Measurements from ENCODE around the gene NPHP4. TPM values are rescaled to one million over a fixed set of nuclear protein-coding genes. Genes with fewer than 3 reads are reported as not detected.

Gene NPHP4
- total and polyA plus RNA-seq, 4 donors, result 1.7 to 5.6 (median 3.5) TPM

DNA sequence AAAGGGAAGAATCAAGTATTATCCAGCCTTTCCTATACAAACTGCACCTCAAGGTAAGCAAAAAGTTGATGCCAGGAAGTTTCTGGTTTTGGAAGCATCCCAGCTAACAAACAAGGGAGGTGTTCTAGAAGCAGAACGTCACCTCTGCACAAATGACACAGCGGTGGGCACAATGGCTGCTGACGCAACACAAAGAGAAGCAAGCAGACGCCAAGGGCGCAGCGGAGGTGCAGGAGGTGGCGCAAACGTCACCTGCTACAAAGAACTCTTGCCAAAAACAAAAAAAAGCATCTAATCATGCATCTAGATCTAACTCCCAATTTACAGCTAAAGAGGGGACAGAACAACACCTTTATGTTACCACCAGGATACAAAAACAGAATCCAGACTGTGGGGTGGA lies 88.5 kb downstream of the NPHP4 start (continued):
- TF ChIP-seq, protein P1, sequence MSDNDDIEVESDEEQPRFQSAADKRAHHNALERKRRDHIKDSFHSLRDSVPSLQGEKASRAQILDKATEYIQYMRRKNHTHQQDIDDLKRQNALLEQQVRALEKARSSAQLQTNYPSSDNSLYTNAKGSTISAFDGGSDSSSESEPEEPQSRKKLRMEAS (IDR thresholded peaks at IDR 0.05), result no peak
- no peak for TF ChIP-seq NR2F2 (IDR thresholded peaks at IDR 0.05)
- TF ChIP-seq GABPA (IDR thresholded peaks at IDR 0.05 in 1 of 2, conservative IDR thresholded peaks at IDR 0.05 in 1 of 2), result no peak
- TF ChIP-seq TAF1 (conservative IDR thresholded peaks at IDR 0.05), result no peak

DNA sequence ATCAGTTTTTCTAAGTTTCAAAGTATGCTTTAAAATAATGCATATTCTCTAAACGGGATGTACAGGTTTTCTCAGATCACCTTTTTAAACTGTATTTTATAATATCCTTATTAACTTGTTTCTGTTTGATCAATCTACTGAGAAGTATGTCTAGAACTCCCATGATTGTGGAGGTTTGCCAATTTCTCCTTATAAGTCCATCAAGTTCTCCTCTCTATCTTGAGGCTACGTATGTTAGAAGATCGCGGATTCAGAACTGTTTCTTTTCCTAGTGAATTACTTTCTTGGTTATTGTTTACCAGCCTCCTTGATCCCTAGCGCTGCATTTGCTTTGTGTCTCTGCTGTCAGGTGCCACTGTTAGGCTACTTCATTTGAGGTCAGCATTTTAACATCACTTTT lies 89.2 kb downstream of the NPHP4 start:
- Histone ChIP-seq H3K27ac (ENCODE audit: low read depth in 1 of 2, low read length in 2 of 2) (no peak overlapping the region), H3K27me3 (ENCODE audit: control insufficient read depth in 4 of 4, insufficient read depth in 4 of 4, low read length in 3 of 4) (no peaks in the 10 kb centered on the region), H3K4me3 (ENCODE audit: low read depth in 1 of 3, low read length in 3 of 3) (no peak overlapping the region), H3K4me1 (ENCODE audit: control insufficient read depth in 4 of 4, insufficient read depth in 4 of 4, low read length in 3 of 4) (no peaks in the 10 kb centered on the region), H3K36me3 (ENCODE audit: control insufficient read depth in 4 of 4, insufficient read depth in 3 of 4, low read depth in 1 of 4, low read length in 3 of 4) (peaks cover 0 to 3% (median under 1%) of the 10 kb centered on the region in 4 donors), H3K9ac (ENCODE audit: low read depth in 1 of 2, low read length in 2 of 2) (no peak overlapping the region), H3K9me3 (ENCODE audit: control insufficient read depth in 4 of 4, low read length in 3 of 4) (no peaks in the 10 kb centered on the region)
- WGBS, result 96% methylated on average over 5 of the region's 5 CpGs
- no peak for DNase-seq (ENCODE audit: low spot score)
- TF ChIP-seq HNF4A (conservative IDR thresholded peaks at IDR 0.05) (no peak), TAF1 (conservative IDR thresholded peaks at IDR 0.05) (no peak), EGR1 (IDR thresholded peaks at IDR 0.05; ENCODE audit: low read depth in 2 of 2) (no peak), FOXA1 (IDR thresholded peaks at IDR 0.05) (no peak), RXRA (IDR thresholded peaks at IDR 0.05) (no peak)

DNA sequence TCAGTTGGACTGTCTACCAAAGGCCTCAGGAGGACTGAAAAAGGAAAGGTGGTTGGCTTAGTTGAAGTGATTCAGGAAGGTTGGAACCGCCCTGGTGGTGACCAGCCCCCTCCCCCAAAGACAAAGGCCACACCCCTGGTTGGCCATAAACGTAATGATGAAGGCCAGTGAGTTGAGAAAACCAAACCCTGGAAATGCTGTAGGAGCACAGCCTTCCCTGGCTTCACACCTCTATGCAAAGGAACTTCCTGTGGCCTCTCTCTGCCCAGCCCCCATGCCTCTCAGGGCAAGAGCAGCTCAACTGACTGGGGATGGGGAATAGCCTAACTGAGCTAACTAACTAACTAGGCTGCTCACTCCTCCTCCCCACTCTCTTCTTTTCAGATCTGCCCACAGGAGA lies 90.4 kb downstream of the NPHP4 start:
- Histone ChIP-seq H3K36me3 (ENCODE audit: control insufficient read depth in 4 of 4, insufficient read depth in 3 of 4, low read depth in 1 of 4, low read length in 3 of 4) (peaks cover 0 to 3% (median under 1%) of the 10 kb centered on the region in 4 donors), H3K4me3 (ENCODE audit: low read depth in 1 of 3, low read length in 3 of 3) (no peak overlapping the region), H3K27me3 (ENCODE audit: control insufficient read depth in 4 of 4, insufficient read depth in 4 of 4, low read length in 3 of 4) (no peaks in the 10 kb centered on the region), H3K9me3 (ENCODE audit: control insufficient read depth in 4 of 4, low read length in 3 of 4) (no peaks in the 10 kb centered on the region), H3K9ac (ENCODE audit: low read depth in 1 of 2, low read length in 2 of 2) (no peak overlapping the region), H3K27ac (ENCODE audit: low read depth in 1 of 2, low read length in 2 of 2) (no peak overlapping the region), H3K4me1 (ENCODE audit: control insufficient read depth in 4 of 4, insufficient read depth in 4 of 4, low read length in 3 of 4) (no peaks in the 10 kb centered on the region)
- WGBS, result 85% methylated on average over 2 of the region's 2 CpGs
- TF ChIP-seq FOXA2 (IDR thresholded peaks at IDR 0.05), result no peak
- DNase-seq (ENCODE audit: low spot score), result no peak

DNA sequence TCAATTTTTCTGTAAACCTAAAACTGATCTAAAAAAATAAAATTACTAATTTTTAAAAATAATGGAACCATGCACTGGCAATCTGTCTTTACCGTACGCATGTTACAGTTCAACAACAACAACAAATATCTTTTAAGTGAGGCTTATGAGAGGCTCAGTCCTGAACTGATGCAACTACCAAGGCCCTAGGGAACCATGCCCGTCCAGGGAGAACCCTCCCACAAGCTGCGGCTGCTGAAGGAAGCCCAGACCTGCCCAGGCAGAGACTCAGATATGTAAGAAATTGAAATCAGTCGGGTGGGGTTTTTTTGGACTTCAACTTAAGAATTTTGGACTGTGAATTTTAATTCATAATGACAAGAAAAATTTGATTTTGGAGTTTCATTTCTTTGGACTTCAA lies 91.1 kb downstream of the NPHP4 start:
- Histone ChIP-seq H3K9me3 (ENCODE audit: control insufficient read depth in 4 of 4, low read length in 3 of 4) (no peaks in the 10 kb centered on the region), H3K4me3 (ENCODE audit: low read depth in 1 of 3, low read length in 3 of 3) (no peak overlapping the region), H3K36me3 (ENCODE audit: control insufficient read depth in 4 of 4, insufficient read depth in 3 of 4, low read depth in 1 of 4, low read length in 3 of 4) (peaks cover 0 to 3% (median under 1%) of the 10 kb centered on the region in 4 donors), H3K4me1 (ENCODE audit: control insufficient read depth in 4 of 4, insufficient read depth in 4 of 4, low read length in 3 of 4) (no peaks in the 10 kb centered on the region), H3K27ac (ENCODE audit: low read depth in 1 of 2, low read length in 2 of 2) (no peak overlapping the region), H3K27me3 (ENCODE audit: control insufficient read depth in 4 of 4, insufficient read depth in 4 of 4, low read length in 3 of 4) (no peaks in the 10 kb centered on the region), H3K9ac (ENCODE audit: low read depth in 1 of 2, low read length in 2 of 2) (no peak overlapping the region)
- WGBS, result 96% methylated on average over 5 of the region's 5 CpGs
- no peak for TF ChIP-seq NR2F2 (IDR thresholded peaks at IDR 0.05)
- TF ChIP-seq RAD21 (IDR thresholded peaks at IDR 0.05), result no peak
- no peak for DNase-seq (ENCODE audit: low spot score)

DNA sequence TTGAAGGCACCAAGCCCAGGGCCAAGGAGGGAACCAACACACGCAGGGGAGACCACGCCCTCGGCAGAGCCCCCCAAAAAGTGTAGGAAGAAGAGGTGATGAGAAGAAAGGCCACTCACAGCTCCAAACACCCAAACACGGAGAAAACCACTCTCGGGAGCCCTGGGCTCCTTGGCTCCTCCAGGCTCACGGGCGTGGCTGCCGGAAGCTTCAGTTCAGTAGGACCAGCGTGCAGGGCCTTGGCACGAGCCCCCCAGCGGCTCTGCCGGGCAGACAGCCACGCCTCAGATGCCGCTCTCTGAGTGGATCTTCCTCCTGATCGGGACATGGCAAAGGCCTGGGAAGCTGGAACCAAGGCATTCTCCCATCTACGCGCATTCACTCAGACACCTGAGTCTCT lies 94.0 kb downstream of the NPHP4 start:
- no peak overlapping the region for H3K9ac ChIP-seq (ENCODE audit: low read depth in 1 of 2, low read length in 2 of 2)
- H3K36me3 ChIP-seq (ENCODE audit: control insufficient read depth in 4 of 4, insufficient read depth in 3 of 4, low read depth in 1 of 4, low read length in 3 of 4), result peaks cover 0 to 3% (median 0%) of the 10 kb centered on the region in 4 donors
- H3K4me3 ChIP-seq (ENCODE audit: low read depth in 1 of 3, low read length in 3 of 3), result no peak overlapping the region
- H3K27me3 ChIP-seq (ENCODE audit: control insufficient read depth in 4 of 4, insufficient read depth in 4 of 4, low read length in 3 of 4), result no peaks in the 10 kb centered on the region
- 93% methylated on average over 17 of the region's 17 CpGs for WGBS
- DNase-seq (ENCODE audit: low spot score), result no peak
- TF ChIP-seq, protein P2, sequence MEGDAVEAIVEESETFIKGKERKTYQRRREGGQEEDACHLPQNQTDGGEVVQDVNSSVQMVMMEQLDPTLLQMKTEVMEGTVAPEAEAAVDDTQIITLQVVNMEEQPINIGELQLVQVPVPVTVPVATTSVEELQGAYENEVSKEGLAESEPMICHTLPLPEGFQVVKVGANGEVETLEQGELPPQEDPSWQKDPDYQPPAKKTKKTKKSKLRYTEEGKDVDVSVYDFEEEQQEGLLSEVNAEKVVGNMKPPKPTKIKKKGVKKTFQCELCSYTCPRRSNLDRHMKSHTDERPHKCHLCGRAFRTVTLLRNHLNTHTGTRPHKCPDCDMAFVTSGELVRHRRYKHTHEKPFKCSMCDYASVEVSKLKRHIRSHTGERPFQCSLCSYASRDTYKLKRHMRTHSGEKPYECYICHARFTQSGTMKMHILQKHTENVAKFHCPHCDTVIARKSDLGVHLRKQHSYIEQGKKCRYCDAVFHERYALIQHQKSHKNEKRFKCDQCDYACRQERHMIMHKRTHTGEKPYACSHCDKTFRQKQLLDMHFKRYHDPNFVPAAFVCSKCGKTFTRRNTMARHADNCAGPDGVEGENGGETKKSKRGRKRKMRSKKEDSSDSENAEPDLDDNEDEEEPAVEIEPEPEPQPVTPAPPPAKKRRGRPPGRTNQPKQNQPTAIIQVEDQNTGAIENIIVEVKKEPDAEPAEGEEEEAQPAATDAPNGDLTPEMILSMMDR (IDR thresholded peaks at IDR 0.05; ENCODE audit: low read depth, low read length, missing input control), result no peak
- no peak for TF ChIP-seq EGR1 (IDR thresholded peaks at IDR 0.05; ENCODE audit: low read depth in 2 of 2)
- H3K9me3 ChIP-seq (ENCODE audit: control insufficient read depth in 4 of 4, low read length in 3 of 4), result no peaks in the 10 kb centered on the region
- H3K27ac ChIP-seq (ENCODE audit: low read depth in 1 of 2, low read length in 2 of 2), result no peak overlapping the region
- H3K4me1 ChIP-seq (ENCODE audit: control insufficient read depth in 4 of 4, insufficient read depth in 4 of 4, low read length in 3 of 4), result no peaks in the 10 kb centered on the region

Data from liver (tissue), 9 donors.